ENCODE measurements around the gene OPCML. TPM values are rescaled to one million over a fixed set of nuclear protein-coding genes. Genes with fewer than 3 reads are reported as not detected.

OPCML gene
- total and polyA plus RNA-seq, 4 donors, result under 0.01 to 0.01 TPM; not detected in 2

DNA sequence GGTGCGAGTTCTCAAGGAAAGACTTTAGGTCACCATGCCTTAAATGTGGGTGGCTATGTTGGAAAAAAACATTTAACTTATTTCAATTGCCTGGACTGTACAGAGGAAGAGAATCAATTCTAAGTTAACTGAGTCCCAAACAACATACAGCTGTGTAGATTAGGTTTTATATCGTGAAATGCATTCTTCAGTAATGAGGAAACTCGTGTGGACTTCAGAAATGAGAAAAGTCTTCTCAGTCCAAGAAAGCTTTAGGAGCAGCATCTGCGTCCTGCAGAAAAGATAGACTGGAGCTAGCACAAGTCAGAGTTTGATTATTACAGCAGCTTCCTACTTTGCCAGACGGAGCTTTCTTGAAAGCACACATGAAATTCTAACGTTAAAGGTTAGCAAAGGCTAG is 673.0 kb downstream of the OPCML start (continued):
- TF ChIP-seq, protein P1, sequence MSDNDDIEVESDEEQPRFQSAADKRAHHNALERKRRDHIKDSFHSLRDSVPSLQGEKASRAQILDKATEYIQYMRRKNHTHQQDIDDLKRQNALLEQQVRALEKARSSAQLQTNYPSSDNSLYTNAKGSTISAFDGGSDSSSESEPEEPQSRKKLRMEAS (IDR thresholded peaks at IDR 0.05), result no peak
- TF ChIP-seq SP1 (IDR thresholded peaks at IDR 0.05), result no peak

DNA sequence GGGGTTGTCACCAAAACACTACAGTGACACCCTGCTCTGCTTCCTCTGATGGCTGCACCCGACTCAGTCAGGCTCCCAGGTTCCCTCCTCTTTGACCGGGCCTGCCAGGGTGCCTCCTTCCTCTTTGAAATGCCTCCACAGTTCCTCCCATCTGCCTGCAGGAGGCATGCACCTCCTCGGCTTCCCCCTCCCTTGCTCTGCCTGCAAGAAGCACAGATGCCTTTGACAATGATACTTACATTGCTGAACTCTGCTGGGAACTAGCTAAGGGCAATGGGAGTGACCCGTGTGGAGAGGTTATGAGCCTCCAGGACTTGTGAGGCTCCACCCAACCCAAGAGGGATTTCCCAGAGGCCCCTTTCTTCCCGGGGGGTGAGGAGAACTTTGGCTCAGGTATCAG is 674.1 kb downstream of the OPCML start:
- H3K27ac ChIP-seq (ENCODE audit: low read depth in 1 of 2, low read length in 2 of 2), result no peak overlapping the region
- WGBS, result 15% methylated on average over 5 of the region's 5 CpGs
- no peaks in the 10 kb centered on the region for H3K4me1 ChIP-seq (ENCODE audit: control insufficient read depth in 4 of 4, insufficient read depth in 4 of 4, low read length in 3 of 4)
- no peak for TF ChIP-seq HNF4A (conservative IDR thresholded peaks at IDR 0.05)
- no peak for TF ChIP-seq NR2F2 (IDR thresholded peaks at IDR 0.05)
- no peak for TF ChIP-seq SP1 (IDR thresholded peaks at IDR 0.05)
- no peak for TF ChIP-seq HNF4G (IDR thresholded peaks at IDR 0.05)
- no peak for TF ChIP-seq RXRA (IDR thresholded peaks at IDR 0.05)
- no peak for TF ChIP-seq GABPA (IDR thresholded peaks at IDR 0.05 in 1 of 2, conservative IDR thresholded peaks at IDR 0.05 in 1 of 2)
- no peak overlapping the region for H3K4me3 ChIP-seq (ENCODE audit: low read depth in 1 of 3, low read length in 3 of 3)
- peaks cover 0 to 2% (median 0%) of the 10 kb centered on the region in 4 donors for H3K9me3 ChIP-seq (ENCODE audit: control insufficient read depth in 4 of 4, low read length in 3 of 4)
- no peak overlapping the region for H3K9ac ChIP-seq (ENCODE audit: low read depth in 1 of 2, low read length in 2 of 2)
- H3K36me3 ChIP-seq (ENCODE audit: control insufficient read depth in 4 of 4, insufficient read depth in 3 of 4, low read depth in 1 of 4, low read length in 3 of 4), result no peaks in the 10 kb centered on the region
- DNase-seq (ENCODE audit: low spot score), result no peak
- no peaks in the 10 kb centered on the region for H3K27me3 ChIP-seq (ENCODE audit: control insufficient read depth in 4 of 4, insufficient read depth in 4 of 4, low read length in 3 of 4)

DNA sequence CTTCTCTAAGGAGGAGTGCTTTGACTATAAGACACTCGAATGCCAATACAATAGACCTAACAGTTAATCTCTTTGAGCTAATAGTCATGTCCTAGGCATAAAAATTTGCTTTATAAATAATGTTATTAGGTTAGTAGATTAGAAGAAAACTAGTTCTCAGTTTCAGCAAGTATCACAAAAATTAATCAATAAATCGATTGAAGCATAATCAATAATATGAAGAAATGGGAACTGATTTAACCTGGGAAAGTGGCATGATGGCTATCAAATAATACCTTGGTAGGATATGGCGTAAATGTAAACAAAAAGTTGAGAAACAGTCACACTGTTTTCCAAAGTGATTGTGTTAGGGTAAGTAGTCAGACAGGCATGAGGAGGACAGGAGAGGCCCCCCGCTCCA is 676.3 kb downstream of the OPCML start:
- Histone ChIP-seq H3K27me3 (ENCODE audit: control insufficient read depth in 4 of 4, insufficient read depth in 4 of 4, low read length in 3 of 4) (no peaks in the 10 kb centered on the region), H3K9ac (ENCODE audit: low read depth in 1 of 2, low read length in 2 of 2) (no peak overlapping the region), H3K27ac (ENCODE audit: low read depth in 1 of 2, low read length in 2 of 2) (no peak overlapping the region), H3K4me1 (ENCODE audit: control insufficient read depth in 4 of 4, insufficient read depth in 4 of 4, low read length in 3 of 4) (no peaks in the 10 kb centered on the region), H3K9me3 (ENCODE audit: control insufficient read depth in 4 of 4, low read length in 3 of 4) (peaks cover 0 to 2% (median 0%) of the 10 kb centered on the region in 4 donors), H3K4me3 (ENCODE audit: low read depth in 1 of 3, low read length in 3 of 3) (no peak overlapping the region), H3K36me3 (ENCODE audit: control insufficient read depth in 4 of 4, insufficient read depth in 3 of 4, low read depth in 1 of 4, low read length in 3 of 4) (no peaks in the 10 kb centered on the region)
- no peak for DNase-seq (ENCODE audit: low spot score)
- TF ChIP-seq, protein P2, sequence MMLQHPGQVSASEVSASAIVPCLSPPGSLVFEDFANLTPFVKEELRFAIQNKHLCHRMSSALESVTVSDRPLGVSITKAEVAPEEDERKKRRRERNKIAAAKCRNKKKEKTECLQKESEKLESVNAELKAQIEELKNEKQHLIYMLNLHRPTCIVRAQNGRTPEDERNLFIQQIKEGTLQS (IDR thresholded peaks at IDR 0.05), result no peak
- TF ChIP-seq, protein P1 (IDR thresholded peaks at IDR 0.05), result no peak
- TF ChIP-seq HNF4G (IDR thresholded peaks at IDR 0.05) (no peak), NR2F2 (IDR thresholded peaks at IDR 0.05) (no peak), RXRA (IDR thresholded peaks at IDR 0.05) (no peak), JUND (IDR thresholded peaks at IDR 0.05) (no peak), EGR1 (IDR thresholded peaks at IDR 0.05; ENCODE audit: low read depth in 2 of 2) (no peak), YY1 (IDR thresholded peaks at IDR 0.05) (no peak), HNF4A (conservative IDR thresholded peaks at IDR 0.05) (no peak)
- TF ChIP-seq, protein P3, sequence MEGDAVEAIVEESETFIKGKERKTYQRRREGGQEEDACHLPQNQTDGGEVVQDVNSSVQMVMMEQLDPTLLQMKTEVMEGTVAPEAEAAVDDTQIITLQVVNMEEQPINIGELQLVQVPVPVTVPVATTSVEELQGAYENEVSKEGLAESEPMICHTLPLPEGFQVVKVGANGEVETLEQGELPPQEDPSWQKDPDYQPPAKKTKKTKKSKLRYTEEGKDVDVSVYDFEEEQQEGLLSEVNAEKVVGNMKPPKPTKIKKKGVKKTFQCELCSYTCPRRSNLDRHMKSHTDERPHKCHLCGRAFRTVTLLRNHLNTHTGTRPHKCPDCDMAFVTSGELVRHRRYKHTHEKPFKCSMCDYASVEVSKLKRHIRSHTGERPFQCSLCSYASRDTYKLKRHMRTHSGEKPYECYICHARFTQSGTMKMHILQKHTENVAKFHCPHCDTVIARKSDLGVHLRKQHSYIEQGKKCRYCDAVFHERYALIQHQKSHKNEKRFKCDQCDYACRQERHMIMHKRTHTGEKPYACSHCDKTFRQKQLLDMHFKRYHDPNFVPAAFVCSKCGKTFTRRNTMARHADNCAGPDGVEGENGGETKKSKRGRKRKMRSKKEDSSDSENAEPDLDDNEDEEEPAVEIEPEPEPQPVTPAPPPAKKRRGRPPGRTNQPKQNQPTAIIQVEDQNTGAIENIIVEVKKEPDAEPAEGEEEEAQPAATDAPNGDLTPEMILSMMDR (IDR thresholded peaks at IDR 0.05; ENCODE audit: low read depth, low read length, missing input control), result no peak
- TF ChIP-seq, protein P4, sequence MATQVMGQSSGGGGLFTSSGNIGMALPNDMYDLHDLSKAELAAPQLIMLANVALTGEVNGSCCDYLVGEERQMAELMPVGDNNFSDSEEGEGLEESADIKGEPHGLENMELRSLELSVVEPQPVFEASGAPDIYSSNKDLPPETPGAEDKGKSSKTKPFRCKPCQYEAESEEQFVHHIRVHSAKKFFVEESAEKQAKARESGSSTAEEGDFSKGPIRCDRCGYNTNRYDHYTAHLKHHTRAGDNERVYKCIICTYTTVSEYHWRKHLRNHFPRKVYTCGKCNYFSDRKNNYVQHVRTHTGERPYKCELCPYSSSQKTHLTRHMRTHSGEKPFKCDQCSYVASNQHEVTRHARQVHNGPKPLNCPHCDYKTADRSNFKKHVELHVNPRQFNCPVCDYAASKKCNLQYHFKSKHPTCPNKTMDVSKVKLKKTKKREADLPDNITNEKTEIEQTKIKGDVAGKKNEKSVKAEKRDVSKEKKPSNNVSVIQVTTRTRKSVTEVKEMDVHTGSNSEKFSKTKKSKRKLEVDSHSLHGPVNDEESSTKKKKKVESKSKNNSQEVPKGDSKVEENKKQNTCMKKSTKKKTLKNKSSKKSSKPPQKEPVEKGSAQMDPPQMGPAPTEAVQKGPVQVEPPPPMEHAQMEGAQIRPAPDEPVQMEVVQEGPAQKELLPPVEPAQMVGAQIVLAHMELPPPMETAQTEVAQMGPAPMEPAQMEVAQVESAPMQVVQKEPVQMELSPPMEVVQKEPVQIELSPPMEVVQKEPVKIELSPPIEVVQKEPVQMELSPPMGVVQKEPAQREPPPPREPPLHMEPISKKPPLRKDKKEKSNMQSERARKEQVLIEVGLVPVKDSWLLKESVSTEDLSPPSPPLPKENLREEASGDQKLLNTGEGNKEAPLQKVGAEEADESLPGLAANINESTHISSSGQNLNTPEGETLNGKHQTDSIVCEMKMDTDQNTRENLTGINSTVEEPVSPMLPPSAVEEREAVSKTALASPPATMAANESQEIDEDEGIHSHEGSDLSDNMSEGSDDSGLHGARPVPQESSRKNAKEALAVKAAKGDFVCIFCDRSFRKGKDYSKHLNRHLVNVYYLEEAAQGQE (IDR thresholded peaks at IDR 0.05), result no peak
- WGBS, result 83% methylated on average over 4 of the region's 4 CpGs
